Central memory CD4-positive, alpha-beta T cell (primary cell): ENCODE data around the gene TCF12.
"Not testable (repeated sequence)": the region's sequence is repeated elsewhere in the genome, so short reads cannot be mapped to it uniquely, and the experiment has no call there.

Experiments
- DNase-seq: peaks from one replicate; pipeline ENCODE4 v3.0.0; 2022

Gene TCF12

DNA sequence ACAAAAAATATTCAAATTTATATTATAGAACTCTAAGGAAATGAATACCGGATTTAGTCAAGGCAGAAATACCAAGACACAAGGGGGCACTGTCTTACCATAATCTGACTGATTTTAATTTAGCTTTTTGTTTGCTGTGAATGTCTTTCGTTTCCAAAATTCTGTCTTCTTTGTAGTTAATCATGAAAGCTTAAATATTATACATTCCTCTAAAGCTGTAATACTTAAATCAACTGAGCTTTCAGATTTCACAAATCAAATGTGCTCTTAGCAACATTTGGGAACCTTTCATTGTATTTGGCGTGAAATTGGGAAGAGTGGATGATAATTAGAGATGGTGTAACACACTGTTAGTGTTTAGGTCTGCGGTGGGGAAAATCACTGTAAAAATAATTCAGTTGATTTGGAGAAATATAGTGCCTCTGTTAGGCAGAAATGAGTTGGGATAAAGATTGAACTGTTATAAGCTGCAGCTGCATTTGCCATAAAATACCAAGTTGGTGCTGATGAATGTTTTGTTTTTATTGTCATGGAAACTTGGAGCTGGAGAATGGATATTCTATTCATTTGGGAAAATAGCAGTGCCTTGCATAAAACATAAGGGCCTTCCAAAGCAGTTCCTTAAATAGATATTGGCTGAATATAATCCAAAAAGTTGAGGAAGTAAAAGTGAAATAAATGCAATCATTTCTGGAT is 228.2 kb downstream of the TCF12 start:
- DNase-seq = no peak

DNA sequence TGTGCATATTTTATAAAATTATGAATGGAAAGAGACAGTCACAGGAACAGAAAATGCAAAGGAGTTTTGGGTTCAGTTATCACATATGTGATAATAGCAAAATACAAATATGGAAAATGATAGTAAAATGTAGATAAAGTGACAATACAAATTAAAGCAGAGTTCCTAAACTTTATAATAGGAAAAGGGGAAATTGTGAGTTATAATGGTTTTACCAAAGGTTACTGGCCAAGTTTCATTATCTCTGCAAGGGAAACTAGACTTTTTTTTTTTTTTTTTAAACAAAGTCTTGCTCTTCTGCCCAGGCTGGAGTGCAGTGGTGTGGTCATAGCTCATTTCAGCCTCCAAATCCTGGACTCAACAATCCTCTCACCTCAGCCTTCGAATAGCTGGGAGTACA is 229.2 kb downstream of the TCF12 start:
- no peak for DNase-seq

DNA sequence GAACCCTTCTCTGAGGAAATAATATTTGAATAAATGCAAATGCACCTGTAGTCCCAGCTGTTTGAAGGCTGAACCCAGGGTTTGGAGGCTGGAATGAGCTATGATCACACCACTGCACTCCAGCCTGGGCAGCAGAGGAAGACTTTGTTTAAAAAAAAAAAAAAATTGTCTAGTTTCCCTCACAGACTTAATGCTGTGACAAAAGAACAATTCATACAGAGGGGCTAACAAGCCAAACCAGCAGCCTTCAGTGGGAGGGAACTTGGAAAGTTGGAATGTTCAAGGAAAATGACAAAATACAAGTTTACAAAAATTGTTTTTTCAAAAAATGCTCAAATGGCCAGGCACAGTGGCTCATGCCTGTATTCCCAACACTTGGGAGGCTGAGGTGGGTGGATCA is 229.8 kb downstream of the TCF12 start:
- no peak for DNase-seq

DNA sequence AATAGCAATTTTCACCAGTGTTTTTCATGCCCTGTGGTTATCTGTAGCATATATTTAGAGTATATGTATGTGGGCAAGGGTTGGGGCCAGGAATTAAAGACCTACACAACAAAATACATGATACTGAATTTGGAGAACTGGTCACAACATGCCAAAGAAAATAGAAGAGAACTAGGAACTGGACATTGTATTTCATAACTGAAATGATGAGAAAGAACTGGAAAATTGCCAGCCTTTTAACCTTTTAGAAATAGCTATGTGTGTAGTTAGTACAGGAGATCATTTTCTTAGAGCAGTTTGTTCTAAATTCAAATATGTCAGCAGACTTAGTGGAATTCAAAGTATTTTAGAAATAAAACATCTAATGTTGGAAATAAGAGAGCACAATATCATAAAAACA is 230.8 kb downstream of the TCF12 start:
- DNase-seq = no peak

DNA sequence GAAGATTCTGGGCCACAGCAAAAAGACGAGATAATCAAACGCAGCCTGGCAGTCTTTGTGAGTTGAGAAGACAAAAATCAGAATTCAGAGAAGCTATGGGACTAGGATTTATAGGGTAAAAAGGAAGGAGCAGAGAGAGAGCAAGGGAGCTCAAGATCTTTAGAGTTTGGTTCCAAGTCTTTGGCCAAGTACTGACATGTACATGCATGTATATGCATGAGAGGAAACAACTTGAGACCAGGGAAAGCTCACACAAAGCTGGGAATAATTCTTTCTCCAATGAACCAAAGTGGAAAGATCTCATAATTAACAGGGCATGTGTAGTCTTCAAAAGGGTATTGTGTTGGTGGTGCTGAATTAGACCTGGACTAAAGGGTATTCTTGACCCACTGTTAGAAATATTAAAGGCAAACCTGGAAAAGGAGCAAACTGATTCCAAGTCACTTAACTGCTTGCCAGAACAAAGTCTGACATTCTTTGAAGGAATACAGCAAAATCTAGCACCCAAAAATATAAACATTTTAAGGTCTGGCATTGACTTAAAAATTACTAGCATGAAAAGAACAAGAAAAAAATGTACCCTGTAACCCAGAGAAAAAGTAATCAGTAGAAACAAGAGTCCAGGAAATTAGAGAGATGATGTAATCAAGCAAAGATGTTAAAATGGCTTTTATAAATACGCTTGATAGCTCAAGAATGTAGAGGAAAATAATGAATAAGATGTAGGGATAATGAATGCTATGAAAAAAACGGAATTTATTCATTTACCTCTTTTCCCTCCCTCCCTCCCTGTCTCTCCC is 231.8 kb downstream of the TCF12 start:
- no peak for DNase-seq

DNA sequence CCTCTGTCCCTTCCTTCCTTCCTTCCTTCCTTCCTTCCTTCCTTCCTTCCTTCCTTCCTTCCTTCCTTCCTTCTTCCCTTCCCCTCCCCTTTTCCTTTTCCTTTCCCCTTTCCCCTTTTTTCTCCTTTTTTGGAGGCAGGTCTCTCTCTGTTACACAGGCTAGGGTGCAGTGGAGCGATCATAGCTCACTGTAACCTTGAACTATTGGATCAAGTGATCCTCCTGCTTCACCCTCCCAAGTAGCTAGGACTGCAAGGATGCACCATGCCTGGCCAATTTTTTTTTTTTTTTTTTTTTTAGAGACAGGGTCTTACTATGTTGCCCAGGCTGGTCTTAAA is 232.4 kb downstream of the TCF12 start:
- not testable (repeated sequence) for DNase-seq

DNA sequence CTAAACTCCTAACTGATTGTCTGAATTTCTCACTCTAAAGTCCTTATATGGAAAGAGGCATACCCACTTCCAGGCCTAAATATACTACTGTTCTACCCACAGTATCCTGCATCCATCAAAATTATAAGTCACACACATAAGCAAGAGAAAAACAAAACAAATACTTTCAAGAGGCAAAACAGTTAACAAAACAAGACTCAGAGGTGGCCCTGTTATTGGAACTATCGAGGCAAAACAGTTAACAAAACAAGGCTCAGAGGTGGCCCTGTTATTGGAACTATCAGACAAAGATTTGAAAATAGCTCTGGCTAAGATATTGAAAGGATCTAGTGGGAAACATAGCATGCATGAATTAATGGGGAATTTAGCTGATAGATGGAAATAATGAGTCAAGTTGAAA is 233.7 kb downstream of the TCF12 start:
- DNase-seq = no peak

DNA sequence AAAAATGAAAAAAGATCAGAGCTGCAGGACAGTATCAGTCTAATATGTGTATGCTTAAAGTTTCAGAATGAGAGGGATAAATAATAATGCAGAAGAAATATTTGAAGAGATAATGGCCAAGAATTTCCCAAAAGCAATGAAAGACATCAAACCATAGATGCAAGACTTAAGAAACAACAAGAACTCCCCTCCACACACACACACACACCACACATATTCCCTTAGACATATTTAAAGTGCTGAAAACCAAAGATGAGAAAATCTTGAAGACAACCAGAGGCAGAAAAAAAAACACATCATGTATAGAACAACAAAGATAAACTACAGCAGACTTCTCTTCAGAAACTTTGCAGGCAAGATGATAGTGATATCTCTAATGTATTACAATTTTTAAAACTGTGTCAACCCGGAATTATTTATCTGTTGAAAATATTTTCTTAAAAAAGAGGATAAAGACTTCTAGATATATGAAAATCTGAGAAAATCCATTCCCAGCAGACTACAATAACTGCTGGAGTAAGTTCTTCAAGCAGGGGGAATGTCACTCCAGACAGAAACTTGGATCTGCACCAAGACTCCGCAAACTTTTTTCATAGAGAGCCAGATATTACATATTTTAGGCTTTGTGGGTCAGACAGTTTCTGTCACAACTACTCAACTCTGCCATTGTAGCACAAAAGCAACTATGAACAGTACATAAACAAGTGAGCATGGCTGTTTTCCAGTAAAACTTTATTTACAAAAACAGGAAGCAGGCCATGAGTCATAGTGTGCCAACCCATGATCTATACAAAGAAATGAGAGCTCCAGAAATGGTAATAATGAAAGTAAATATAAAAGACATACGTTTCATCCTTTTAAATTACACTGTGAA is 234.5 kb downstream of the TCF12 start:
- DNase-seq = no peak

DNA sequence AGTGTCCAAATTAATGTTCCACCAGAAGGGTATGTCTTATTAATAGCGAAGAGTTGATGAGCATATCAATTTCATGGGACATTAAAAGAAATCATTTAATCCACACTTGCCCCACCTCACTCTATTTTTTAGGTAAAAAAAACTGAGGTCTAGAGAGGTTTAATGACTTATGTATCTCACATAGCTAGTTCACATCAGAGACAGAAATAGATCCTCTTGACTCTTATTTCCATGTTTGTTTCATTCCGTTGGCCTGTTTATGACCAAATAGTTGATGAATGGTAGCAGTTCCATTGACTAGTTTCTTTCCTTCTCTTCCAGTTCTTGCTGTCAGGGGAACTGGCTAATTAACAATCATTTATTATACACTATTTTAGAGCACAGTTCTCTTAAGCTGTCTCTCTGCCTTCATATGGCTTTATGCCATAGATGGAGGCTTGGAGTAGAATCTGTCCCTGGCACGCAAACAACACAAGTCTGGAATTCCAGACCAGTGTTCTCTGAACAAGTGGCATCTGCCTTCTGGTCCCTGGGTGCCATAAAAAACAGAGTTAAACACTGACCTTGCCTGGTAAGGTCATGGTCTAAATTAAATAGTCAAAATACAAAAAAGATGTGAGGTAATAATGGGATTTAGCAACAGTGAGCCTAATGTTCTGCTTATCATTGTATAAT is 237.9 kb downstream of the TCF12 start:
- no peak for DNase-seq

DNA sequence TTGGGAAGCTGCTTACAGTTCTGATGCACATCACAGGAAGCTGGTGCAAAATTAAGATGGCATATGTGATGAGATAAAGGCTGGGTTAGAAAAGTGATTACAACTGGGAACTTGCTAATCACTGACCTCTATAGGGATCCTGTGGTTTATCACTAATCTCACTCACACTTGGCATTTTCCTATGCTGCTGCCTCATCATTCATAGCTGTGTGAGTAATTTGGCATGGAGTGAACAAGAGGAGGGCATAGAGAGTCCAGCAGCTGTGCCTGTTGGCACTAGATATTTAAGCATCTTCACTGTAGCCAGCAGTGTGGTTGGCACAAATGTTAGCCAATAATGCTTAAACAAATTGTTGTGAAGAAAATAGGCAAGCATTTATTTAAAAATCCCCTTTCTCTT is 240.1 kb downstream of the TCF12 start:
- no peak for DNase-seq

DNA sequence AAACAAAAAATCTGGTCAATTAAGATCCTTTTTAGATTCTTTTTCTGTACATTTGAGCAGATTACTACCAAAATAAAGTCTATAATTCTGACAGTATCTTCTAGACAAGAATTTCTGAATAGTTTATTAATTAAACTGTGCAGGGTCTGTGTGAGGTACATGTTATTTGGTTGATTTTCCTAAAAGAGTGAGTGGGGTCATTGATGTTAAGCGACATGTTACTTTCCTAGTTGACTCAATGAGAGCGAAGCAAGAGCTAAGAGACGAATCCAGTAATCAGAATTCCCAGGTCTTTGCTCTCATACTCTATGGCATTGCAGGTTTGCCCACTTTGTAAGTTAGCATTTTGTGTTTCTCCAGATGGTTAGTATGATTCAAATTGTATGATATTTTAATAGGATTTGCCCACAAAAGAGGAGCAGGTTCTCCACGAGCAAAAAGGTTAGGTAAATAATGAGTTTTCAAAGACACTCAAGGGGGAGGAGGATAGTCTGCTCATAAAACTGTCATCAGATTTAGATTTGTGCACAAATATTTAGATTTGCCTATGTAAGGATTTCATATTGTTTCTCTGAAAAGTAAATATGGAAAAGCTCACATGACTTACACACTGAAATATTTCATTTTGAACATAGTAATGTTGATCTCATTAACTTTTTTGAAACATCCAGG is 240.7 kb downstream of the TCF12 start:
- DNase-seq = no peak

DNA sequence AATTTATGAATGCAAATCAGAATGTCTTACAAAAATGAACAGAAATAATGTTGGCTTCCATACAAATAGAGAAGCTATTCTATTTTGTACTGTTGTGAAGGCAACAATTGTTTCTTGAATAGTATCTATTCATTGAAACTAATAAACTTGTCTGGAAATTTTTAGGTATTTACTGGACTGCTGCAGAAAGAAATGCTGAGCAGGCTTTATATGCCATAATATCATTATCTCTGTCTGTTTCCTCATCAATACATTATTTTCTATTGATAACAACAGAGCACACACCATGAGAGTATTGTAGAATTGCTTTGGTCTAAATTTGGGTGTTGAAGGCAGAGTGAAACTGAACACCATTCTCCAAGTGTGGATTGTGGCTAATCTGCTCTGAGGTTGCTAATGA is 241.3 kb downstream of the TCF12 start:
- DNase-seq = no peak

DNA sequence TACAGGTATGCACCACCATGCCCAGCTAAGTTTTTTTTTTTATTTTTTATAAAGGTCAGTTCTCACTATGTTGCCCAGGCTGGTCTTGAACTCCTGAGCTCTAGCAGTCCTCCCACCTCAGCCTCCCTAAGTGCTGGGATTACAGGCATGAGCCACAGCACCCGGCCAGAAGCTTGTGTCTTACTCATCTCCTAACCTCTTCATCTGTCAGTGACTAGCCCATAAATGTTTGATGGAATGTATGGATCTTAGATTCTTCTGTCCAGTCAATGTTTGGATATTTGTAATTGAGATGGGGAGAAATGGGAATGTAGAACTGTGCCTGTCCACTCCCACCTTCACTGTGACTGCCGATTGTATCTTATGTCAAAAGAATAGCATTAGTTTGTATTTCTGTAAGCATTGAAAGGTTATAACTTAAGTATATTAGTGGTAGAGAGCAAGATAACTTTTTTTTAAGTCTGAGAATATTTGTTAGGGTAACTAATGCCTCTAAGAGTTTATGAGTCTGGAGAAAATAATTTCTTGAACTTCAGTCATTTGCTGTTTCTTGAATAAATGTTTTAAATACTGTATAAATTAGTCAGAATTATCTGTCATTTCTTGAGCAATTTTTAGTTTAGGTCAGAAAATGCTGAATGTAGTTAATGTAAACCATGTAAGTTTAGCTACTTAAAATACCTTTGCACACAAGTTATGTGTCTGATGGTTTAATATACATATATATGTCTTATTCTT is 242.5 kb downstream of the TCF12 start:
- DNase-seq = no peak

DNA sequence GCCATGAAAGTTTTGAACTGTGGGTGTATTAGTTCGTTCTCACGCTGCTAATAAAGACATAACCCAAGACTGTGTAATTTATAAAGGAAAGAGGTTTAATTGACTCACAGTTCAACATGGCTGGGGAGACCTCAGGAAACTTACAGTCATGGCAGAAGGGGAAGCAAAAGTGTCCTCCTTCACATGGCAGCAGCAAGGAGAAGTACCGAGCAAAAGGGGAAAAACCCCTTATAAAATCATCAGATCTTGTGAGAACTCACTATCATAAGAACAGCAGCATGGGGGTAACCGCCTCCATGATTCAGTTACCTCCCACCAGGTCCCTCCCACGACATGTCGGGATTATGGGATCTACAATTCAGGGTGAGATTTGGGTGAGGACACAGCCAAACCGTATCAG is 245.8 kb downstream of the TCF12 start:
- not testable (repeated sequence) for DNase-seq

DNA sequence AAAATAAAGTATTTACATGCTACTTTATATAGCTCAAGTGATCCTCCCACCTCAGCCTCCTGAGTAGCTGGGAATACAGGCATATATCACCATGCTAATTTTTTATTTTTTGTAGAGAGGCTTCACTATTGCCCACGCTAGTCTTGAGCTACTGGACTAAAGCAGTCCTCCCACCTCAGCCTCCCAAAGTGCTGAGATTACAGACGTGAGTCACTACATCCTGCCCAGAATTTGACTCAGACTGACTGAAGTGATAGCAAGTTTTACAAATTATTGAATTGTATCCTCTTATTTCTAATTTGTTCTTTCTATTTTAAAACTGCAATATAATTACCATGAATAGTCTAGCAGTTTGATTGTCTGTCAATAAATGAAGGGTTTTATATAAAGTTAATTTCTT is 247.5 kb downstream of the TCF12 start:
- no peak for DNase-seq

DNA sequence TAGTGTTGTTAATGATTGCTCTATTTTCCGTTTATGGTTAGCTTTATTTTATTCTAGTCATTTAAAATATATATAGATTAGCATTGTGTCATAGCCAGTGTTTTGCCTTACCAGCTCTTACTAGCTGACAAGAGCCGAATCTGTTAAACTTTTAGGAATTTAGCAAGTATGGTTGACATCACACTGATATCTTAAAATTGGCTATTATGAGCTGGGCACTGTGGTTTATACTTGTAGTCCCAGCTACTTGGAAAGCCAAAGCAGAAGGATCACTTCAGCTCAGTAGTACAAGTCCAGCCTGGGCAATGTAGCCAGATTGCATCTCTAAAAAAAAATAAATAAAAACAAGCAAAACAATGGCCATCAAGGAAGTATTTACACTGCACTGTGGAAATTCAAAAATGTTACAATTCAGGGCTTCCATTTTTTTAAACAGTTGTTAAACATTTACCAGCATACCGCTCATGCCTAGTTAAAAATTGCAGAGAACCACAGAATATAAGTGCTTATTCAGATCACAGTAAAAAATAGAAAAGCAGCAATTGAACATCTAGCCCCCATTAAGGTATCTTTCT is 249.5 kb downstream of the TCF12 start:
- DNase-seq = no peak

DNA sequence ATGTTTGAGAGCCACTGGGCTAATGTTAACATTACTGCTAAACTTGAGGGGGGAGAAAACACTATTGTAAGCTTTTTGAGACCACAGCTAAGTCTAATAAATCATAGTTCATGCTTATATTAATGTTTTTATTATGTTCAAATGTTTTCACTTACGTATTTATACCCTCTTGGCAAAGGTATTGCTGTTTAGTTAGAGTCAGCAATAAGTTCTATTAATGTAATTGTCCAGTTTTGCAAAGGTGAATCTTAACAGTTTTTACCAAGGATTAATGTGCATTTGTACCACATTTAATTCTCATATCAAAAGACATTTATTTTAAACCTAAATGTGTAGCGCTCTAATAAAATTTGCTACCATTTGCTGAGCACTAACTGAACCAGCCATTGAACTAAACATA is 251.2 kb downstream of the TCF12 start:
- no peak for DNase-seq

DNA sequence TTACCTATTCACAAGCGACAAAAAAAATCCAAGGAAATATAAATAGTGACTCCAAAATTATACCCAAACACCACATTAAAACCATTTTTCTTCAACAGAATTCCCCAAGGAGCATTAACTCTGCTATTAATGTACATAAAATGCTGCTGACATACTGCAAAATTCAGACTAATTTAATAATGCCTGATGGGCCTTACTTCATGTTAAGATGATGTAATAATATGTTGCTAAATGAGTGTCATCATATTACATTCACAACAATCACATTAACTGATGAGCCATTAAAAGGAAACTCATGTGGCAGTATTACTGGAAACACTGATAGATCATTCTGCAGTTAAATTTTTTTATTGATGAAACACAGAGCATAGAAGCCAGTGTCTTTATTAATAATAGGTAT is 253.0 kb downstream of the TCF12 start:
- DNase-seq = no peak

DNA sequence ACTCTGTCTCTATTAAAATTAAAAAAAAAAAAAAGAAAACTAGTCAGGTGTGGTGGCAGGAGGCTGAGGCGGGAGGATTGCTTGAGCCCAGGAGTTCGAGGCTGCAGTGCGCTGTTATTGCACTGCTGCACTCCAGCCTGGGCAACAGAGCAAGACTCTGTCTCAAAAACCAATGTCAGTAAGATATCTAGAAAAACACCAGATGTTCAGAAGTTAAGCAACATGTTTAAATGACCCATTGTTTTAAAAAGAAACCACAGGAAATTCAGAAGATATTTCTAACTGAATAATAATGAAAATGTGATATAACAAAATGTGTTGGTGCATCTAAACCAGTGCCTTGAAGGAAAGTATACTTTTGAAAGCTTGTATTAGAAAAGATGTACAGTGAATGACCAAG is 254.5 kb downstream of the TCF12 start:
- DNase-seq = no peak

DNA sequence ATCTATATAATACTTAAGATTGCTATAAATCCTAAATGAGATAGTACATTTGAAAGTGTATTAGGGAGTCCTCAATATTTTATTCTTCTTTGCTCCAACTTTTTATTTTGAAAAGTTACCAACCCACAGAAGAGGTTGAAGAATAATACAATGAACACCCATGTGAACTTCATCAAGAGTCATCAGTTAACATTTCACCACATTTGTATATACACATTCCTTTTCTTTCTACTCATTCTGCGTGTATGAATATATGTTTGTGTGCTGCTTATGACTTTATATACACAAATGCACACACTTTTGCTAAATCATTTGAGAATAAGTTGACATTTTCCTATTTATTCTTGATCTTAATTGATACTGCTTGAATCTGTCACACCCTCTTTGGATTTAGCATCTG is 264.6 kb downstream of the TCF12 start:
- no peak for DNase-seq

DNA sequence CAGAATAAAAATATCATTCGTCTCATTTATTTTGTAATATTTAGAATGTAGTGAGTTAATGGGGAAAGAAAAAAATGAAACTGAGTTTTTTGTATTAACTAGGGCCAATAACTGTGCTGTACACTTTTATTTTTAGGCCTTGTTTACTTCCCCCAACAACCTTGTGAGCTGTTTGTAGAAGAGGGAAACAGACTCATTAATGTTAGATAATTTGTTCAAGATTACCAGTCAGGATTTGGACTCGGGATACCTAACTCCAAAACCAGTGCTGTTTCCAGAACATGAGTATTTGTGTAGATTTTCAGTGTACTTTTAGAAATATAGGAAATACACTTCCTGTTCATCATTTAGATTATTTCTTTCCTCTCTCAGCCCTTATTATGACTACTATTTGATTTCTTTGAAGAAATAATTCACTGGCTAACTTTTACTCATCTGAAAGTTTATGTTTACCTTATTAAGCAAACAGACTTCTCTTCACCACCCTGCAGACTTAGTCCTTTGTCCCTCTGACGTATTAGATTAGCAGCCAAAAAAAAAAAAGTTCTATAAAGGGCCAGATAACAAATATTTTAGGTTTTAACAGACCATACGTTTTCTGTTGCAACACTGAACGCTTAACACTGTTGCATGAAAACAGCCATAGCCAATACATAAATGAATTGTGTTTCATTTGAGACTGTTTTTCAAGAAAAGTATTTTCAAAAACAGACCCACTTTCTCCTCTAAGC is 265.3 kb downstream of the TCF12 start:
- no peak for DNase-seq
